A673 (cell line): Measurements from ENCODE around the gene NTNG1. TPM values are rescaled to one million over a fixed set of nuclear protein-coding genes. Genes with fewer than 3 reads are reported as not detected.

Experiments
- BruUV-seq: library from RNA; stranded (reverse); fragments of 400-500 nt; replicated peaks from 2 replicates; lab custom pipeline; 2021; lab: Mats Ljungman, UMichigan
- CTCF ChIA-PET: fragments of 300-600 bp; sonication (Branson Sonifier 250); formaldehyde crosslinking; loops from one replicate; lab custom pipeline; 2022; ENCODE audit warnings: antibody characterized with exemption; lab: Charles Lee
- POLR2A ChIA-PET: fragments of 300-600 bp; sonication (Branson Sonifier 250); formaldehyde crosslinking; loops from one replicate; lab custom pipeline; 2022; ENCODE audit warnings: antibody characterized with exemption; ENCODE audit not compliant: low non-redundant PET; lab: Charles Lee
- DNase-seq: peaks from one replicate; pipeline ENCODE4 v3.0.0-alpha.2; 2015; ENCODE audit warnings: low spot score
- H3K27ac ChIP-seq: fragments of 200-600 bp; sonication (generic); 2 replicates; pipeline ENCODE4 v1.5.1; 2016; ENCODE audit warnings: mixed run types, low read depth, mild to moderate bottlenecking, mixed read lengths, antibody characterized with exemption, low read length; ENCODE audit not compliant: poor library complexity, severe bottlenecking
- H3K27me3 ChIP-seq: fragments of 200-600 bp; sonication (generic); replicated peaks from 2 replicates; pipeline ENCODE4 v1.6.1; 2017; ENCODE audit warnings: mixed run types, low read depth, mild to moderate bottlenecking, mixed read lengths, antibody characterized with exemption, low read length; ENCODE audit not compliant: insufficient read depth, poor library complexity
- H3K36me3 ChIP-seq: fragments of 200-600 bp; sonication (generic); 2 replicates; pipeline ENCODE4 v1.6.1; 2016; ENCODE audit warnings: mixed run types, mild to moderate bottlenecking, mixed read lengths, antibody characterized with exemption, low read length; ENCODE audit not compliant: insufficient read depth, poor library complexity, severe bottlenecking
- H3K4me1 ChIP-seq: fragments of 200-600 bp; sonication (generic); 2 replicates; pipeline ENCODE4 v1.6.1; 2017; ENCODE audit warnings: mixed run types, mild to moderate bottlenecking, mixed read lengths, antibody characterized with exemption, low read length; ENCODE audit not compliant: insufficient read depth, poor library complexity, severe bottlenecking
- H3K4me3 ChIP-seq: fragments of 200-600 bp; sonication (generic); 2 replicates; pipeline ENCODE4 v1.5.1; 2016; ENCODE audit warnings: low read depth, mixed run types, mild to moderate bottlenecking, mixed read lengths, low read length; ENCODE audit not compliant: poor library complexity, severe bottlenecking
- H3K9me3 ChIP-seq: fragments of 200-600 bp; sonication (generic); 2 replicates; pipeline ENCODE4 v1.6.1; 2016; ENCODE audit warnings: mixed run types, low read depth, mild to moderate bottlenecking, mixed read lengths, antibody characterized with exemption, low read length; ENCODE audit not compliant: poor library complexity, severe bottlenecking
- EZH2 ChIP-seq: fragments of 200-600 bp; sonication (generic); IDR thresholded peaks from 2 replicates; pipeline ENCODE4 v1.6.1; 2017; ENCODE audit warnings: borderline replicate concordance, low read depth, mild to moderate bottlenecking, mixed read lengths, antibody characterized with exemption, low read length; ENCODE audit not compliant: poor library complexity, severe bottlenecking
- intact Hi-C: fragments of 100-400 bp; cut with micrococcal nuclease; formaldehyde crosslinking; loops from one replicate; pipeline ENCODE4 v1.10.0; 2022; ENCODE audit not compliant: unreplicated experiment
- total RNA-seq: library from RNA; stranded (reverse); gene quantifications from 2 replicates; pipeline ENCODE4 v1.2.3, GENCODE V29; 2021
- TF ChIP-seq, protein P1 (sequence below): fragments of 300-800, 200-600 bp; sonication (generic); conservative IDR thresholded peaks from 2 replicates; pipeline ENCODE4 v1.5.1; 2017; ENCODE audit warnings: low read depth, mild to moderate bottlenecking, antibody characterized with exemption, low read length, moderate library complexity, mixed read lengths

Gene NTNG1
- total RNA-seq, 1 experiment from 2014 or later, result 91.5 TPM

DNA sequence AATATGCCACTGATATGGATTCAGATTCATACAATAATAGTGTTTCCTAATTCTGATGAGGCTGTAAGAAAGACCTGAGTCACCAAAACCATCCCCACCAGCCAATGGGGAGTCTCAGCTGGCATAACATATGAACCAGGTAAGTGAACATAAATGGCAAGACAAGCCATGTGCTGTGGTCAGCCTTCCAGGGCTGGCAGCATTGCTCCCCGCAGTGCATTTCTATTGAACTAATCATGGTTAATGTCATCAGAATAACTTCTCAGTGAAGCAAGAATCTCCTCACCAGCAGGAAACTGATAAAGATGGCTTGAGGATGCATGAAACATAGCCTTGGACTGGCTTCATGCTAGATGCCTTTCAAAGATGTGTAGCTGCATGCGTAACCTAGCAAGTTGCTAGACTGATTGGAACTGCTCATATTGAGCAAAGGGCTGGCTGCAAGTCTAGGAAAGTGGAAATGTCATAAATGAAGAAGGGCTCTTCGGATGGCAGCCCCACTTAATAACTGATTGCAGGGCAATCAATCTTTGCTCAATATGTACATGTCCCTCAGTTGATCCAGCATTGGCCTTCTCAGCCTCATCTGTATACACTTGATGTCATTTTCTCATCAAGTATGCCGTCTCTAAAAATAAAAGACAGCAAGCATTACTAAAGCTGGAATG lies 88.0 kb downstream of the NTNG1 start:
- intact Hi-C loops, result no loop called here
- Histone ChIP-seq H3K9me3 (no peaks in the 10 kb centered on the region), H3K36me3 (no peaks in the 10 kb centered on the region), H3K27ac (peak overlapping the region; percentile 80), H3K4me1 (peaks cover 87% of the 10 kb centered on the region), H3K27me3 (no peaks in the 10 kb centered on the region), H3K4me3 (peak overlapping the region; percentile 11)
- CTCF ChIA-PET, result no interaction called here
- DNase-seq, result no peak
- POLR2A ChIA-PET, result no interaction called here
- TF ChIP-seq EZH2, result no peak
- TF ChIP-seq, protein P1, sequence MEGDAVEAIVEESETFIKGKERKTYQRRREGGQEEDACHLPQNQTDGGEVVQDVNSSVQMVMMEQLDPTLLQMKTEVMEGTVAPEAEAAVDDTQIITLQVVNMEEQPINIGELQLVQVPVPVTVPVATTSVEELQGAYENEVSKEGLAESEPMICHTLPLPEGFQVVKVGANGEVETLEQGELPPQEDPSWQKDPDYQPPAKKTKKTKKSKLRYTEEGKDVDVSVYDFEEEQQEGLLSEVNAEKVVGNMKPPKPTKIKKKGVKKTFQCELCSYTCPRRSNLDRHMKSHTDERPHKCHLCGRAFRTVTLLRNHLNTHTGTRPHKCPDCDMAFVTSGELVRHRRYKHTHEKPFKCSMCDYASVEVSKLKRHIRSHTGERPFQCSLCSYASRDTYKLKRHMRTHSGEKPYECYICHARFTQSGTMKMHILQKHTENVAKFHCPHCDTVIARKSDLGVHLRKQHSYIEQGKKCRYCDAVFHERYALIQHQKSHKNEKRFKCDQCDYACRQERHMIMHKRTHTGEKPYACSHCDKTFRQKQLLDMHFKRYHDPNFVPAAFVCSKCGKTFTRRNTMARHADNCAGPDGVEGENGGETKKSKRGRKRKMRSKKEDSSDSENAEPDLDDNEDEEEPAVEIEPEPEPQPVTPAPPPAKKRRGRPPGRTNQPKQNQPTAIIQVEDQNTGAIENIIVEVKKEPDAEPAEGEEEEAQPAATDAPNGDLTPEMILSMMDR, result no peak
- no TSS peak for BruUV-seq

DNA sequence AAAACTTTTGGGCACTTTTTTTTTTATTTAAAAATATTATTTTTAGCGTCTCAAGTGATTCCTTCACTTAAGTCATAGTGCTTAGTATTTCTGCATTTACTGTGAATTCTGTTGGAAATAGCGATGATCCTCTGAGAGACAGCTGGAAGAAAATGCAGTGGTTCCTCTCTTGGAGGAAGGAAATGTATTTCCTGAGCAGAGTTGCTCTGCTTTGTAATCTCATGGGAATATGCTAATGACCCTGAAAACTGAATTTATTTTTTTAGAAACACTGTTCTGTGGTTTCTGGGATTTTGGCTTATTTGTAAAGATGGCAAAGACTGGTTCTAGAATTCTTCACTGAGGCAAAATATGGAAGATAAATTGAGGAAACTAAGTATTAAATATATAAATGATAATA lies 88.9 kb downstream of the NTNG1 start:
- H3K9me3 ChIP-seq, result no peaks in the 10 kb centered on the region
- no peaks in the 10 kb centered on the region for H3K27me3 ChIP-seq
- peak overlapping the region; percentile 80 for H3K27ac ChIP-seq
- BruUV-seq, result no TSS peak
- H3K4me1 ChIP-seq, result peaks cover 78% of the 10 kb centered on the region
- H3K4me3 ChIP-seq, result peak overlapping the region; percentile 11
- intact Hi-C loops, result no loop called here
- no peaks in the 10 kb centered on the region for H3K36me3 ChIP-seq
- ChIA-PET POLR2A (no interaction called here), CTCF (no interaction called here)
- DNase-seq, result peak; percentile 82
- TF ChIP-seq, protein P1, result no peak
- no peak for TF ChIP-seq EZH2

DNA sequence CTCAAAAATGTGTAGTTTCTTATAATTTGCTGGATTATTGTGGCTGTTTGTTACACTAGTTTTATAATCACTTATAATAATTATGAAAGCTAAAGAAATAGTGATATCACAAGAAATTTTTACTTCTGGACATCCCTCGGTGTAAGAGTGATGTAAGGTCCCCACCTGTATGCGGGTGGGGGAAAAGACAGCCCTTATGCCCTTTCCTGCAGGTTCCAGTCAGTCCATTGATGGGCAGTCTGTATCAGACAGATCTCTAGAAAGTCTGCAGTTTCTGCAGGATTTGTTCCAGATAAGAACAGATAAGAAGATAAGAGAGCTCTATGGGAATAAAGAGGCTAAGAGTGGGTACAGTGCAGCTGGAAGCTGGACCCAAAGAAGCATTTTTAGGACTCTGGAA lies 89.3 kb downstream of the NTNG1 start:
- CTCF ChIA-PET, result no interaction called here

More for the DNA sequence above, 89.3 kb downstream of the NTNG1 start:
- no peak for DNase-seq
- no peak for TF ChIP-seq EZH2
- TF ChIP-seq, protein P1, result no peak
- intact Hi-C loops, result no loop called here
- BruUV-seq, result no TSS peak
- no peak overlapping the region for H3K4me3 ChIP-seq
- H3K27me3 ChIP-seq, result no peaks in the 10 kb centered on the region
- H3K9me3 ChIP-seq, result no peaks in the 10 kb centered on the region
- peaks cover 74% of the 10 kb centered on the region for H3K4me1 ChIP-seq
- POLR2A ChIA-PET, result no interaction called here
- peaks cover 3% of the 10 kb centered on the region for H3K36me3 ChIP-seq
- peak overlapping the region; percentile 80 for H3K27ac ChIP-seq
